ENCODE measurements around the gene CCDC60.

CCDC60 gene

DNA sequence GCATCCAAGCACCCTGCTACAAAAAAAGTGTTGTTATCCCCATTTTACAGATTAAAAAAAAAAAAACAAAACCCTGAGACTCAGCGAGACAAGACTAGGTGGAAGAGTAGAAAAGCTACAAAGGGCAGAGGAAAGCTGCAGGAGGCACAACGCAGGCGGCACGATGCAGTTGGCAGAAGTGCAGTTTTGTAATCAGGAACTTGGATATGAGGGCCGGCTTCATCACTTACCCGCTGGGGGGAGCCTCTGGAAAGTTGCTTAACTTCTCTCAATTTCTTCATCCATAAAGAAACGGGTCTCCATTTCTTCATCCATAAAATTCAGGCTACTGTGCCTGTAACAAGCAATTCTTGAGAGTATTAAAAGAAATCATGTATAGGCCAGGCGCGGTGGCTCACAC lies 33.1 kb upstream of the CCDC60 start:
- Histone ChIP-seq H3K27ac (replicated peaks) (no peak overlapping the region), H3K4me3 (replicated peaks; ENCODE audit: insufficient read depth, low read length) (no peak overlapping the region), H3K27me3 (ENCODE audit: insufficient read depth, poor library complexity, severe bottlenecking) (no peaks in the 10 kb centered on the region)
- TF ChIP-seq POLR2AphosphoS5 (IDR thresholded peaks at IDR 0.05; ENCODE audit: low read depth) (no peak), SPI1 (IDR thresholded peaks at IDR 0.05; ENCODE audit: borderline replicate concordance, low read depth) (no peak), GABPA (IDR thresholded peaks at IDR 0.05; ENCODE audit: low read depth) (no peak)
- TF ChIP-seq, protein P1, sequence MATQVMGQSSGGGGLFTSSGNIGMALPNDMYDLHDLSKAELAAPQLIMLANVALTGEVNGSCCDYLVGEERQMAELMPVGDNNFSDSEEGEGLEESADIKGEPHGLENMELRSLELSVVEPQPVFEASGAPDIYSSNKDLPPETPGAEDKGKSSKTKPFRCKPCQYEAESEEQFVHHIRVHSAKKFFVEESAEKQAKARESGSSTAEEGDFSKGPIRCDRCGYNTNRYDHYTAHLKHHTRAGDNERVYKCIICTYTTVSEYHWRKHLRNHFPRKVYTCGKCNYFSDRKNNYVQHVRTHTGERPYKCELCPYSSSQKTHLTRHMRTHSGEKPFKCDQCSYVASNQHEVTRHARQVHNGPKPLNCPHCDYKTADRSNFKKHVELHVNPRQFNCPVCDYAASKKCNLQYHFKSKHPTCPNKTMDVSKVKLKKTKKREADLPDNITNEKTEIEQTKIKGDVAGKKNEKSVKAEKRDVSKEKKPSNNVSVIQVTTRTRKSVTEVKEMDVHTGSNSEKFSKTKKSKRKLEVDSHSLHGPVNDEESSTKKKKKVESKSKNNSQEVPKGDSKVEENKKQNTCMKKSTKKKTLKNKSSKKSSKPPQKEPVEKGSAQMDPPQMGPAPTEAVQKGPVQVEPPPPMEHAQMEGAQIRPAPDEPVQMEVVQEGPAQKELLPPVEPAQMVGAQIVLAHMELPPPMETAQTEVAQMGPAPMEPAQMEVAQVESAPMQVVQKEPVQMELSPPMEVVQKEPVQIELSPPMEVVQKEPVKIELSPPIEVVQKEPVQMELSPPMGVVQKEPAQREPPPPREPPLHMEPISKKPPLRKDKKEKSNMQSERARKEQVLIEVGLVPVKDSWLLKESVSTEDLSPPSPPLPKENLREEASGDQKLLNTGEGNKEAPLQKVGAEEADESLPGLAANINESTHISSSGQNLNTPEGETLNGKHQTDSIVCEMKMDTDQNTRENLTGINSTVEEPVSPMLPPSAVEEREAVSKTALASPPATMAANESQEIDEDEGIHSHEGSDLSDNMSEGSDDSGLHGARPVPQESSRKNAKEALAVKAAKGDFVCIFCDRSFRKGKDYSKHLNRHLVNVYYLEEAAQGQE (IDR thresholded peaks at IDR 0.05; ENCODE audit: insufficient replicate concordance, low read depth), result no peak
- TF ChIP-seq, protein P2, sequence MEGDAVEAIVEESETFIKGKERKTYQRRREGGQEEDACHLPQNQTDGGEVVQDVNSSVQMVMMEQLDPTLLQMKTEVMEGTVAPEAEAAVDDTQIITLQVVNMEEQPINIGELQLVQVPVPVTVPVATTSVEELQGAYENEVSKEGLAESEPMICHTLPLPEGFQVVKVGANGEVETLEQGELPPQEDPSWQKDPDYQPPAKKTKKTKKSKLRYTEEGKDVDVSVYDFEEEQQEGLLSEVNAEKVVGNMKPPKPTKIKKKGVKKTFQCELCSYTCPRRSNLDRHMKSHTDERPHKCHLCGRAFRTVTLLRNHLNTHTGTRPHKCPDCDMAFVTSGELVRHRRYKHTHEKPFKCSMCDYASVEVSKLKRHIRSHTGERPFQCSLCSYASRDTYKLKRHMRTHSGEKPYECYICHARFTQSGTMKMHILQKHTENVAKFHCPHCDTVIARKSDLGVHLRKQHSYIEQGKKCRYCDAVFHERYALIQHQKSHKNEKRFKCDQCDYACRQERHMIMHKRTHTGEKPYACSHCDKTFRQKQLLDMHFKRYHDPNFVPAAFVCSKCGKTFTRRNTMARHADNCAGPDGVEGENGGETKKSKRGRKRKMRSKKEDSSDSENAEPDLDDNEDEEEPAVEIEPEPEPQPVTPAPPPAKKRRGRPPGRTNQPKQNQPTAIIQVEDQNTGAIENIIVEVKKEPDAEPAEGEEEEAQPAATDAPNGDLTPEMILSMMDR (IDR thresholded peaks at IDR 0.05; ENCODE audit: insufficient read depth, low read length), result no peak
- DNase-seq (ENCODE audit: low read depth in 1 of 2, low spot score in 1 of 2), result no peak

DNA sequence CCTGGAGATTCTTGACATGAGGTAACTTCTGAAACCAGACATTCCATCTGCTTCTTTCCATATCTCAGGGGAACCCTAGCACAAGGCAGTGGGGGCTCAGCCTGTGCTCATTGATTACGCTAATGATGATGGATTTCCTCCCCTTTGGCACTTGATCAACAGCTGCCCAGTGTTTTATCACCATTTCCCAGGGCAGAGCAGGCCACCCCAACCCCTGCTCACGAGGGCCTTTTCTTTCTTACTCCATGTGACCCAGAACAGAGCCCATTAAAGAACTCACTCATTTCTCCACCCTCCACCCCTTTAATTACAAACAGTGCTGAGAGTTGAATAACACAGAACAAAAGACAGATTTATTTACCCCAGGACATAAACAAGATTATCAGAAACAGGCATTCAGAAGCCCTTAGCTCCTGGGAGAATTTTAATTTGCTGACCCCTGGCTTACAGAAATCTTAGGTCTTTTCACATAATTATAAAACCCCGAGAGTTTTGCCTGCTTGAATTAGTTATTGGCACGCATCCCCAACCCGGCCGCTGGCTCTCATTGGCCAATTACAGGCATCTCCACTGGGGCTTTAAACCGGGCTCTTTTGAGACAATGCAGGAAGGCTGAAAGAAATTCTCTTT lies 32.0 kb upstream of the CCDC60 start:
- no peak for DNase-seq (ENCODE audit: low read depth in 1 of 2, low spot score in 1 of 2)
- no peak for TF ChIP-seq GABPA (IDR thresholded peaks at IDR 0.05; ENCODE audit: low read depth)
- TF ChIP-seq, protein P2 (IDR thresholded peaks at IDR 0.05; ENCODE audit: insufficient read depth, low read length), result no peak
- no peaks in the 10 kb centered on the region for H3K27me3 ChIP-seq (ENCODE audit: insufficient read depth, poor library complexity, severe bottlenecking)

DNA sequence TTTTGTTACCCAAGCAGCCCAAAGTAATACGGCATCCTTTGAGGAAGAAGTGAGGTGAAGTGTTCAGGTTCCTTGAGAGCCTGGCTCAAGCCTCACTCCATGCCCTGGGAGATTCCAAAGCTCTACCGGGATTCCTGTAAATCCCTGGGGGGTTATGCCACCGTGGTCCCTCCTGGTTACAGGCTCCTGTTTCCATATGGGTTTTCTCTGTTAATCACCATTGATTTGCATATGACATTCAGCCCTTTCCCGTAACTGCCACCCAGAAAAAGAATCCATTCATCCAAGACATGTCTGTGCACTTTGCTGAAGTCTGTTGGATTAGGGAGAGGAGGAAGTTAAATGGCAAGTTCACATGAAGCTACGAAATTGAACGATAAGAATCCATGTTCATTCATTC lies 27.9 kb upstream of the CCDC60 start:
- no peak for DNase-seq (ENCODE audit: low read depth in 1 of 2, low spot score in 1 of 2)
- TF ChIP-seq, protein P1 (IDR thresholded peaks at IDR 0.05; ENCODE audit: insufficient replicate concordance, low read depth), result no peak
- TF ChIP-seq GABPA (IDR thresholded peaks at IDR 0.05; ENCODE audit: low read depth) (no peak), SPI1 (IDR thresholded peaks at IDR 0.05; ENCODE audit: borderline replicate concordance, low read depth) (no peak), POLR2AphosphoS5 (IDR thresholded peaks at IDR 0.05; ENCODE audit: low read depth) (no peak)
- TF ChIP-seq, protein P2 (IDR thresholded peaks at IDR 0.05; ENCODE audit: insufficient read depth, low read length), result no peak
- no peak overlapping the region for H3K27ac ChIP-seq (replicated peaks)
- no peak overlapping the region for H3K4me3 ChIP-seq (replicated peaks; ENCODE audit: insufficient read depth, low read length)
- H3K27me3 ChIP-seq (ENCODE audit: insufficient read depth, poor library complexity, severe bottlenecking), result no peaks in the 10 kb centered on the region

More for the DNA sequence above, 32.0 kb upstream of the CCDC60 start:
- no peak overlapping the region for H3K27ac ChIP-seq (replicated peaks)
- no peak overlapping the region for H3K4me3 ChIP-seq (replicated peaks; ENCODE audit: insufficient read depth, low read length)

DNA sequence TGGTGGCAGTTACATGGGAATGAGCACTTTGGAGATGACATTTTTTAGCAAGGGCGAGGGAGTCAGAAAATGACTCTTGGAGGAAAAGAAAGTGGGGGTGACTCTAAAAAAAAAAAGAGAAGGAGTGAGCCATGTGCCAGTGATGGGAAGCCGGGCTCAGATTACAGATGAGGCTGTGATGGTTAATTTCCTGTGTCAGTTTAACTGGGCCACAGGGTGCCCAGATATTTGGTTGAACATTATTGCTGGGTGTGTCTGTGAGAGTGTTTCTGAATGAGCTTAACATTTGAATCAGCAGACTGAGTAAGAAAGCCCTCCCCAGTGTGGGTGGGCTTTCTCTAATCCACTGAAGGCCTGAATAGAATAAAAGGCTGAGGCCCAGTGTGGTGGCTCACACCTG lies 26.8 kb upstream of the CCDC60 start:
- no peak for DNase-seq (ENCODE audit: low read depth in 1 of 2, low spot score in 1 of 2)
- Histone ChIP-seq H3K4me3 (replicated peaks; ENCODE audit: insufficient read depth, low read length) (no peak overlapping the region), H3K27ac (replicated peaks) (no peak overlapping the region), H3K27me3 (ENCODE audit: insufficient read depth, poor library complexity, severe bottlenecking) (no peaks in the 10 kb centered on the region)
- no peak for TF ChIP-seq GABPA (IDR thresholded peaks at IDR 0.05; ENCODE audit: low read depth)
- TF ChIP-seq SPI1 (IDR thresholded peaks at IDR 0.05; ENCODE audit: borderline replicate concordance, low read depth), result no peak
- no peak for TF ChIP-seq POLR2AphosphoS5 (IDR thresholded peaks at IDR 0.05; ENCODE audit: low read depth)
- TF ChIP-seq, protein P1 (IDR thresholded peaks at IDR 0.05; ENCODE audit: insufficient replicate concordance, low read depth), result no peak
- TF ChIP-seq, protein P2 (IDR thresholded peaks at IDR 0.05; ENCODE audit: insufficient read depth, low read length), result no peak
